ENCODE measurements around the gene SPATA21.

- no peak for TF ChIP-seq CTCF (IDR thresholded peaks at IDR 0.05; ENCODE audit: borderline replicate concordance, extremely low read depth, low read length, poor library complexity, severe bottlenecking)
- no peak for TF ChIP-seq EZH2 (IDR thresholded peaks at IDR 0.05; ENCODE audit: borderline replicate concordance, low read depth, low read length, severe bottlenecking)
These were observed 38.8 kb downstream of the SPATA21 start for GRCh38 chr1:16398371-16398953.

Measured in DND-41 (cell line).